ENCODE data around the gene SYNDIG1. TPM values are rescaled to one million over a fixed set of nuclear protein-coding genes. Genes with fewer than 3 reads are reported as not detected.

The SYNDIG1 gene
- total and polyA plus RNA-seq, 2 of the 4 experiments (the other 2 are of a cell fraction): not detected

GRCh38 chr20:24590178-24590982 lies 121.0 kb downstream of the SYNDIG1 start:
- WGBS, 2 experiments (ENCODE audit: extremely low coverage in 2 of 2, insufficient read length in 1 of 2): 74% methylated on average over 7 of the region's 37 CpGs; no CpG with 5 or more reads in 1 of the 2 experiments
- in situ Hi-C loops (cut with MboI; ENCODE audit: low sequenced_read_pairs): no loop called here

More at GRCh38 chr20:24590178-24590982, 121.0 kb downstream of the SYNDIG1 start:
- Histone ChIP-seq H2AK9ac (replicated peaks; ENCODE audit: low read depth, low read length, poor library complexity) (no peak overlapping the region), H3K4ac (ENCODE audit: low read depth, low read length) (no peak overlapping the region), H3K9ac (ENCODE audit: low read depth, low read length) (no peak overlapping the region), H4K8ac (ENCODE audit: low read depth in 2 of 2, low read length in 2 of 2) (no peak overlapping the region), H3K4me1 (ENCODE audit: control insufficient read depth, insufficient read depth, low read length) (no peaks in the 10 kb centered on the region), H3K9me3 (ENCODE audit: control insufficient read depth, insufficient read depth, low read length) (no peaks in the 10 kb centered on the region), H2AK5ac (ENCODE audit: low read depth, low read length) (no peak overlapping the region), H4K20me1 (ENCODE audit: insufficient read depth, low read length) (no peaks in the 10 kb centered on the region), H3K4me2 (ENCODE audit: low read depth, low read length) (no peak overlapping the region), H2BK20ac (ENCODE audit: low read depth, low read length) (no peak overlapping the region), H2BK120ac (ENCODE audit: low read depth, low read length) (no peak overlapping the region), H3K4me3 (ENCODE audit: insufficient read depth, low read depth, low read length) (no peak overlapping the region), H3K79me1 (ENCODE audit: low read depth in 1 of 2, low read length in 2 of 2) (no peaks in the 10 kb centered on the region), H3K18ac (ENCODE audit: low read depth, low read length) (no peak overlapping the region), H3K36me3 (ENCODE audit: control insufficient read depth, insufficient read depth, low read length) (no peaks in the 10 kb centered on the region), H4K5ac (ENCODE audit: low read depth, low read length) (no peak overlapping the region), H2AFZ (replicated peaks; ENCODE audit: low read length, poor library complexity) (no peak overlapping the region), H2BK15ac (ENCODE audit: low read depth, low read length) (no peak overlapping the region), H4K91ac (ENCODE audit: insufficient read depth, low read depth, low read length) (no peak overlapping the region), H3K23ac (ENCODE audit: low read depth, low read length) (no peak overlapping the region), H3K14ac (replicated peaks; ENCODE audit: low read depth, low read length) (no peak overlapping the region), H3K9me1 (ENCODE audit: insufficient read depth, low read length) (no peaks in the 10 kb centered on the region), H3K27ac (ENCODE audit: insufficient read depth, low read length) (no peak overlapping the region), H3K27me3 (ENCODE audit: control insufficient read depth, insufficient read depth, low read length) (peaks cover 14% of the 10 kb centered on the region), H3K56ac (ENCODE audit: extremely low read depth, insufficient read depth, low read length) (no peak overlapping the region), H2BK5ac (ENCODE audit: low read depth, low read length, poor library complexity, severe bottlenecking) (no peak overlapping the region)
- ChIA-PET POLR2A (ENCODE audit: unreplicated experiment) (no interaction called here), CTCF (no interaction called here)
- TF ChIP-seq MAFK (IDR thresholded peaks at IDR 0.05; ENCODE audit: low read depth, low read length): no peak
- TF ChIP-seq MAZ (IDR thresholded peaks at IDR 0.05; ENCODE audit: borderline replicate concordance, low read depth, low read length): no peak
- no peak for TF ChIP-seq RAD21 (IDR thresholded peaks at IDR 0.05; ENCODE audit: low read length)
- TF ChIP-seq RCOR1 (IDR thresholded peaks at IDR 0.05; ENCODE audit: insufficient replicate concordance, low read length): no peak
- TF ChIP-seq BHLHE40 (IDR thresholded peaks at IDR 0.05; ENCODE audit: low read depth, low read length): no peak
- TF ChIP-seq RFX5 (IDR thresholded peaks at IDR 0.05; ENCODE audit: low read depth, low read length): no peak
- TF ChIP-seq ELK1 (IDR thresholded peaks at IDR 0.05; ENCODE audit: borderline replicate concordance, low read depth, low read length): no peak
- no peak for TF ChIP-seq MXI1 (IDR thresholded peaks at IDR 0.05; ENCODE audit: borderline replicate concordance, low read depth, low read length)
- intact Hi-C loops (cut with micrococcal nuclease) (no loop called here), dilution Hi-C loops (cut with HindIII; ENCODE audit: low sequenced_read_pairs, unreplicated experiment) (no loop called here)
- no peak for ATAC-seq (ENCODE audit: low read depth)
- DNase-seq: no peak
- no TSS peak for BruUV-seq (replicated peaks)

Data from IMR-90 (cell line).